HepG2 (cell line): ENCODE measurements around the gene C14orf119. TPM values are rescaled to one million over a fixed set of nuclear protein-coding genes. Genes with fewer than 3 reads are reported as not detected.

Experiments
- ADNP ChIP-seq: sonication (generic); formaldehyde crosslinking; IDR thresholded peaks from 2 replicates; pipeline ENCODE4 v1.4.0; 2020; ENCODE audit warnings: missing genetic modification reagents
- ATF2 ChIP-seq: sonication (generic); formaldehyde crosslinking; IDR thresholded peaks from 2 replicates; pipeline ENCODE4 v1.4.0; 2020; ENCODE audit warnings: missing genetic modification reagents
- CEBPZ ChIP-seq: IDR thresholded peaks from 2 replicates; pipeline ENCODE4 v1.6.1; 2012; ENCODE audit warnings: low read length, improper control_type of control experiment
- ELF3 ChIP-seq: IDR thresholded peaks from 2 replicates; pipeline ENCODE4 v1.6.1; 2016; ENCODE audit warnings: missing genetic modification reagents, missing compliant biosample characterization
- GMEB2 ChIP-seq: IDR thresholded peaks from 2 replicates; pipeline ENCODE4 v1.6.1; 2016; ENCODE audit warnings: missing biosample characterization, missing genetic modification reagents, low read depth
- HCFC1 ChIP-seq: fragments of 150-350 bp; IDR thresholded peaks from 2 replicates; pipeline ENCODE4 v1.6.1; 2014; ENCODE audit warnings: low read depth, low read length
- KDM3A ChIP-seq: IDR thresholded peaks from 2 replicates; pipeline ENCODE4 v1.6.1; 2018; ENCODE audit warnings: low read depth, missing compliant biosample characterization
- NCOA5 ChIP-seq: sonication (generic); formaldehyde crosslinking; IDR thresholded peaks from 2 replicates; pipeline ENCODE4 v1.4.0; 2020; ENCODE audit warnings: missing genetic modification reagents
- RFX5 ChIP-seq: IDR thresholded peaks from 2 replicates; pipeline ENCODE4 v1.6.1; 2011; ENCODE audit warnings: low read depth, low read length, improper control_type of control experiment
- SRY ChIP-seq: sonication (generic); formaldehyde crosslinking; IDR thresholded peaks from 2 replicates; pipeline ENCODE4 v1.8.0; 2022; ENCODE audit warnings: mild to moderate bottlenecking, missing genetic modification reagents
- ZBTB2 ChIP-seq: sonication (generic); formaldehyde crosslinking; IDR thresholded peaks from 2 replicates; pipeline ENCODE4 v1.8.0; 2022; ENCODE audit warnings: low read depth, missing genetic modification reagents
- ZBTB26 ChIP-seq: IDR thresholded peaks from 2 replicates; pipeline ENCODE4 v1.6.1; 2016; ENCODE audit warnings: missing compliant biosample characterization, missing genetic modification reagents, borderline replicate concordance
- ZBTB38 ChIP-seq: sonication (generic); formaldehyde crosslinking; IDR thresholded peaks from 2 replicates; pipeline ENCODE4 v1.5.1; 2020; ENCODE audit warnings: mild to moderate bottlenecking, missing genetic modification reagents
- ZMYM2 ChIP-seq: sonication (generic); formaldehyde crosslinking; IDR thresholded peaks from 2 replicates; pipeline ENCODE4 v1.8.0; 2022; ENCODE audit warnings: mild to moderate bottlenecking, missing genetic modification reagents
- ZNF224 ChIP-seq: sonication (generic); formaldehyde crosslinking; IDR thresholded peaks from 2 replicates; pipeline ENCODE4 v1.5.0; 2020; ENCODE audit warnings: mild to moderate bottlenecking, missing genetic modification reagents
- ZNF234 ChIP-seq: sonication (generic); formaldehyde crosslinking; conservative IDR thresholded peaks from 2 replicates; pipeline ENCODE4 v1.5.1; 2020; ENCODE audit warnings: mild to moderate bottlenecking, missing genetic modification reagents
- ZNF251 ChIP-seq: sonication (generic); formaldehyde crosslinking; IDR thresholded peaks from 2 replicates; pipeline ENCODE4 v1.9.0; 2021; ENCODE audit warnings: mild to moderate bottlenecking, missing genetic modification reagents
- ZNF276 ChIP-seq: sonication (generic); formaldehyde crosslinking; IDR thresholded peaks from 2 replicates; pipeline ENCODE4 v1.4.0; 2020; ENCODE audit warnings: mild to moderate bottlenecking, low read depth, missing genetic modification reagents
- ZNF678 ChIP-seq: sonication (generic); formaldehyde crosslinking; IDR thresholded peaks from 2 replicates; pipeline ENCODE4 v1.4.0; 2020; ENCODE audit warnings: mild to moderate bottlenecking, missing genetic modification reagents
- ZSCAN20 ChIP-seq: sonication (generic); formaldehyde crosslinking; IDR thresholded peaks from 2 replicates; pipeline ENCODE4 v1.4.0; 2020; ENCODE audit warnings: missing genetic modification reagents, mild to moderate bottlenecking, borderline replicate concordance
- polyA plus RNA-seq, 8 experiments: library from polyadenylated mRNA; depleted of rRNA in 3 of 8; stranded (reverse) in 7 of 8; unstranded in 1 of 8; fragments of >200 nt; fragmentation: Illumina TruSeq in 4 of 8; extraction: Trizol in 4 of 8; gene quantifications; 2 replicates each; pipeline versions ENCODE4 v1.2.1 to v1.2.3, GENCODE V29; 2011 to 2016; ENCODE audit warnings: low read depth in 4 of 8, missing spikeins in 1 of 8, mixed read lengths in 1 of 8; ENCODE audit not compliant: insufficient read depth in 1 of 8
- total RNA-seq, 5 experiments: library from RNA; depleted of rRNA; stranded (reverse); fragments of >200 nt; fragmentation: Illumina TruSeq; extraction: Trizol; gene quantifications; 2 replicates each; pipeline ENCODE4 v1.2.3, GENCODE V29; 2016; ENCODE audit warnings: low read depth in 1 of 5

Gene C14orf119
- total and polyA plus RNA-seq, 2 of the 13 experiments (the other 11 are each of a cell fraction or from before 2014, with no cell fraction given) = 117 to 206 TPM

- TF ChIP-seq GMEB2 (CRISPR knock-in tag) = no peak
- no peak for TF ChIP-seq ZNF251 (CRISPR knock-in tag)
- no peak for TF ChIP-seq CEBPZ
- TF ChIP-seq ATF2 (CRISPR knock-in tag) = peak; percentile 85
- TF ChIP-seq ZNF224 (CRISPR knock-in tag) = no peak
- no peak for TF ChIP-seq ZNF234 (CRISPR knock-in tag)
- TF ChIP-seq ZMYM2 = no peak
- TF ChIP-seq NCOA5 (CRISPR knock-in tag) = no peak
- TF ChIP-seq ZBTB2 (CRISPR knock-in tag) = no peak
- TF ChIP-seq KDM3A = peak; percentile 89; the same call in 1 of the 2 replicates
- no peak for TF ChIP-seq ZBTB38 (CRISPR knock-in tag)
- no peak for TF ChIP-seq RFX5
- TF ChIP-seq ZNF276 (CRISPR knock-in tag) = 0 out of 2 replicates have a peak, but pooled peaks have one; percentile 28
- no peak for TF ChIP-seq HCFC1
- TF ChIP-seq SRY (CRISPR knock-in tag) = no peak
- TF ChIP-seq ZBTB26 = no peak
- TF ChIP-seq ELF3 (CRISPR knock-in tag) = peak; percentile 91
- no peak for TF ChIP-seq ZSCAN20 (CRISPR knock-in tag)
- no peak for TF ChIP-seq ADNP (CRISPR knock-in tag)
- no peak for TF ChIP-seq ZNF678 (CRISPR knock-in tag)
Observed at GRCh38 chr14:23068789-23069412, 26.4 kb upstream of the C14orf119 start (continued).
